Thymus (tissue), 11 donors: ENCODE measurements around the gene ALG11. TPM values are rescaled to one million over a fixed set of nuclear protein-coding genes. Genes with fewer than 3 reads are reported as not detected.
"Not testable (repeated sequence)": the region's sequence is repeated elsewhere in the genome, so short reads cannot be mapped to it uniquely, and the experiment has no call there.

Experiments
- DNase-seq, 9 donors: peaks; one replicate each; pipeline ENCODE4 v3.0.0-alpha.2; 2013; ENCODE audit warnings: low spot score in 9 of 9, low read depth in 6 of 9, missing footprints in 1 of 9
- H3K27ac ChIP-seq, 2 donors: one replicate each; pipeline ENCODE4 v1.5.1; 2013; ENCODE audit warnings: control low read depth in 1 of 2, low read depth in 1 of 2, low read length in 1 of 2, mild to moderate bottlenecking in 1 of 2, moderate library complexity in 1 of 2
- H3K27me3 ChIP-seq, 2 donors: one replicate each; pipeline ENCODE4 v1.5.1; 2013; ENCODE audit warnings: low read length in 1 of 2; ENCODE audit not compliant: control insufficient read depth in 2 of 2, insufficient read depth in 1 of 2
- H3K36me3 ChIP-seq, 2 donors: one replicate each; pipeline ENCODE4 v1.5.1; 2013; ENCODE audit warnings: low read length in 1 of 2, mild to moderate bottlenecking in 1 of 2, moderate library complexity in 1 of 2; ENCODE audit not compliant: control insufficient read depth in 2 of 2, insufficient read depth in 2 of 2
- H3K4me1 ChIP-seq, 2 donors: one replicate each; pipeline ENCODE4 v1.5.1; 2013; ENCODE audit warnings: low read length in 2 of 2; ENCODE audit not compliant: control insufficient read depth in 2 of 2, insufficient read depth in 2 of 2
- H3K4me3 ChIP-seq, 2 donors: one replicate each; pipeline ENCODE4 v1.5.1; 2013; ENCODE audit warnings: low read length in 2 of 2, control low read depth in 1 of 2, mild to moderate bottlenecking in 1 of 2
- H3K9me3 ChIP-seq, 2 donors: one replicate each; pipeline ENCODE4 v1.5.1; 2013; ENCODE audit warnings: low read length in 1 of 2, mild to moderate bottlenecking in 1 of 2; ENCODE audit not compliant: control insufficient read depth in 2 of 2, insufficient read depth in 1 of 2
- WGBS: extraction: QIAGEN DNeasy Blood & Tissue Kit; methylation state at CpG from one replicate; pipeline ENCODE4 v1.1.7; 2013; 5-methylcytosine and 5-hydroxymethylcytosine counted together
- polyA plus RNA-seq: library from polyadenylated mRNA; stranded (reverse); fragments of 200-250 nt; gene quantifications from one replicate; pipeline ENCODE4 v1.2.3, GENCODE V29; 2013
- total RNA-seq: library from RNA; stranded (reverse); fragments of 120-200 nt; gene quantifications from one replicate; pipeline ENCODE4 v1.2.4, GENCODE V29; 2013
- donor health status: healthy.

The ALG11 gene
- total and polyA plus RNA-seq, 2 donors: 9.2 to 11.1 TPM

GRCh38 chr13:52016296-52016695 is 4.1 kb downstream of the ALG11 start:
- Histone ChIP-seq H3K4me1 (peaks cover 0 to 3% of the 10 kb centered on the region in 2 donors), H3K4me3 (no peak overlapping the region), H3K36me3 (peaks cover 8 to 15% of the 10 kb centered on the region in 2 donors), H3K9me3 (no peaks in the 10 kb centered on the region), H3K27ac (no peak overlapping the region), H3K27me3 (peaks cover 4 to 7% of the 10 kb centered on the region in 2 donors)
- no peak for DNase-seq
- 97% methylated on average over 3 of the region's 3 CpGs for WGBS

- Histone ChIP-seq H3K27me3 (no peaks in the 10 kb centered on the region), H3K27ac (no peak overlapping the region), H3K4me3 (no peak overlapping the region), H3K4me1 (no peaks in the 10 kb centered on the region), H3K36me3 (peaks cover 14 to 42% of the 10 kb centered on the region in 2 donors), H3K9me3 (no peaks in the 10 kb centered on the region)
- no peak for DNase-seq
- WGBS: 99% methylated on average over 3 of the region's 3 CpGs
Measured at GRCh38 chr13:52020191-52020590, 8.0 kb downstream of the ALG11 start.

GRCh38 chr13:52022356-52022755 is 10.2 kb downstream of the ALG11 start:
- H3K4me1 ChIP-seq: no peaks in the 10 kb centered on the region
- no peak overlapping the region for H3K27ac ChIP-seq
- WGBS: 98% methylated on average over 2 of the region's 2 CpGs
- peaks cover 19 to 55% of the 10 kb centered on the region in 2 donors for H3K36me3 ChIP-seq
- DNase-seq: no peak
- no peaks in the 10 kb centered on the region for H3K9me3 ChIP-seq
- no peak overlapping the region for H3K4me3 ChIP-seq
- H3K27me3 ChIP-seq: no peaks in the 10 kb centered on the region

- 99% methylated on average over 3 of the region's 3 CpGs for WGBS
- peaks cover 29 to 63% of the 10 kb centered on the region in 2 donors for H3K36me3 ChIP-seq
Measured at GRCh38 chr13:52024481-52024880, 12.3 kb downstream of the ALG11 start, which contains the start of gene UTP14C. TSS of gene UTP14C (plus strand) at chr13:52024691. CDS start at chr13:52028805, 4,114 bp downstream.

GRCh38 chr13:52025475-52026245 is 13.5 kb downstream of the ALG11 start:
- no peak for DNase-seq
- H3K27ac ChIP-seq: no peak overlapping the region
- WGBS: 87% methylated on average over 8 of the region's 8 CpGs
- no peaks in the 10 kb centered on the region for H3K4me1 ChIP-seq
- no peak overlapping the region for H3K4me3 ChIP-seq
- H3K36me3 ChIP-seq: peaks cover 30 to 61% of the 10 kb centered on the region in 2 donors
- no peaks in the 10 kb centered on the region for H3K9me3 ChIP-seq
- H3K27me3 ChIP-seq: no peaks in the 10 kb centered on the region

More at GRCh38 chr13:52024481-52024880, 12.3 kb downstream of the ALG11 start, which contains the start of gene UTP14C:
- DNase-seq: no peak
- Histone ChIP-seq H3K27ac (no peak within 1 kb of the TSS), H3K27me3 (no peaks in the 10 kb centered on the region), H3K4me1 (no peaks in the 10 kb centered on the region), H3K4me3 (no peak within 1 kb of the TSS), H3K9me3 (no peaks in the 10 kb centered on the region)

- no peaks in the 10 kb centered on the region for H3K4me1 ChIP-seq
- H3K27ac ChIP-seq: no peak overlapping the region
- 97% methylated on average over 3 of the region's 3 CpGs for WGBS
- H3K36me3 ChIP-seq: peaks cover 34 to 58% of the 10 kb centered on the region in 2 donors
- H3K9me3 ChIP-seq: no peaks in the 10 kb centered on the region
- DNase-seq: no peak
- no peak overlapping the region for H3K4me3 ChIP-seq
- no peaks in the 10 kb centered on the region for H3K27me3 ChIP-seq
Measured at GRCh38 chr13:52026246-52026626, 14.0 kb downstream of the ALG11 start.

GRCh38 chr13:52027832-52028231 is 15.6 kb downstream of the ALG11 start:
- H3K27me3 ChIP-seq: no peaks in the 10 kb centered on the region
- H3K36me3 ChIP-seq: peaks cover 32 to 46% of the 10 kb centered on the region in 2 donors
- no peaks in the 10 kb centered on the region for H3K4me1 ChIP-seq
- 96% methylated on average over 1 of the region's 1 CpG for WGBS
- H3K27ac ChIP-seq: no peak overlapping the region
- DNase-seq: no peak
- H3K9me3 ChIP-seq: no peaks in the 10 kb centered on the region
- no peak overlapping the region for H3K4me3 ChIP-seq

GRCh38 chr13:52029569-52029968 is 17.4 kb downstream of the ALG11 start:
- 96% methylated on average over 4 of the region's 4 CpGs for WGBS
- peaks cover 32 to 35% of the 10 kb centered on the region in 2 donors for H3K36me3 ChIP-seq
- no peak for DNase-seq

GRCh38 chr13:52030401-52030800 is 18.2 kb downstream of the ALG11 start:
- H3K4me1 ChIP-seq, H3K27me3 ChIP-seq, H3K4me3 ChIP-seq, DNase-seq, H3K9me3 ChIP-seq, H3K27ac ChIP-seq: not testable (repeated sequence)
- H3K36me3 ChIP-seq: peaks cover 28% of the 10 kb centered on the region in 2 donors
- WGBS: 98% methylated on average over 6 of the region's 6 CpGs

More at GRCh38 chr13:52029569-52029968, 17.4 kb downstream of the ALG11 start:
- no peak overlapping the region for H3K27ac ChIP-seq
- no peak overlapping the region for H3K4me3 ChIP-seq
- no peaks in the 10 kb centered on the region for H3K9me3 ChIP-seq
- no peaks in the 10 kb centered on the region for H3K27me3 ChIP-seq
- H3K4me1 ChIP-seq: no peaks in the 10 kb centered on the region
